A673 (cell line): ENCODE results near the gene LPCAT2.

Experiments used
- EZH2 ChIP-seq: fragments of 200-600 bp; sonication (generic); IDR thresholded peaks from 2 replicates; pipeline ENCODE4 v1.6.1; 2017; ENCODE audit warnings: borderline replicate concordance, low read depth, mild to moderate bottlenecking, mixed read lengths, antibody characterized with exemption, low read length; ENCODE audit not compliant: poor library complexity, severe bottlenecking
- TF ChIP-seq, protein P1 (sequence below): fragments of 300-800, 200-600 bp; sonication (generic); conservative IDR thresholded peaks from 2 replicates; pipeline ENCODE4 v1.5.1; 2017; ENCODE audit warnings: low read depth, mild to moderate bottlenecking, antibody characterized with exemption, low read length, moderate library complexity, mixed read lengths

GRCh38 chr16:55530316-55530856 is 21.5 kb downstream of the LPCAT2 start:
- TF ChIP-seq, protein P1, sequence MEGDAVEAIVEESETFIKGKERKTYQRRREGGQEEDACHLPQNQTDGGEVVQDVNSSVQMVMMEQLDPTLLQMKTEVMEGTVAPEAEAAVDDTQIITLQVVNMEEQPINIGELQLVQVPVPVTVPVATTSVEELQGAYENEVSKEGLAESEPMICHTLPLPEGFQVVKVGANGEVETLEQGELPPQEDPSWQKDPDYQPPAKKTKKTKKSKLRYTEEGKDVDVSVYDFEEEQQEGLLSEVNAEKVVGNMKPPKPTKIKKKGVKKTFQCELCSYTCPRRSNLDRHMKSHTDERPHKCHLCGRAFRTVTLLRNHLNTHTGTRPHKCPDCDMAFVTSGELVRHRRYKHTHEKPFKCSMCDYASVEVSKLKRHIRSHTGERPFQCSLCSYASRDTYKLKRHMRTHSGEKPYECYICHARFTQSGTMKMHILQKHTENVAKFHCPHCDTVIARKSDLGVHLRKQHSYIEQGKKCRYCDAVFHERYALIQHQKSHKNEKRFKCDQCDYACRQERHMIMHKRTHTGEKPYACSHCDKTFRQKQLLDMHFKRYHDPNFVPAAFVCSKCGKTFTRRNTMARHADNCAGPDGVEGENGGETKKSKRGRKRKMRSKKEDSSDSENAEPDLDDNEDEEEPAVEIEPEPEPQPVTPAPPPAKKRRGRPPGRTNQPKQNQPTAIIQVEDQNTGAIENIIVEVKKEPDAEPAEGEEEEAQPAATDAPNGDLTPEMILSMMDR, result no peak
- TF ChIP-seq EZH2, result no peak
